AG04449 (cell line): ENCODE results near the gene SYNJ1.
"Not testable (repeated sequence)": the region's sequence is repeated elsewhere in the genome, so short reads cannot be mapped to it uniquely, and the experiment has no call there.

Source experiments
- CTCF ChIA-PET: fragments of 350-600 bp; formaldehyde crosslinking; extraction: SDS; loops from one replicate; lab custom pipeline; 2021; ENCODE audit warnings: antibody characterized with exemption; lab: Yijun Ruan, JAX
- POLR2A ChIA-PET: fragments of 400-600, 350-600 bp; formaldehyde crosslinking; extraction: SDS; loops from one replicate; lab custom pipeline; 2020; ENCODE audit warnings: antibody characterized with exemption, inconsistent platforms; lab: Yijun Ruan, JAX
- DNase-seq: peaks from one replicate; pipeline ENCODE4 v3.0.0-alpha.2; 2010; ENCODE audit warnings: low read depth, low spot score
- H3K4me3 ChIP-seq: 2 replicates; pipeline ENCODE4 v1.5.1; 2011; ENCODE audit warnings: low read depth, mild to moderate bottlenecking, control low read depth, low read length
- CTCF ChIP-seq: IDR thresholded peaks from one replicate; pipeline ENCODE4 v1.5.1; 2011; ENCODE audit warnings: mild to moderate bottlenecking, moderate library complexity, low read length, control low read depth, inconsistent platforms; ENCODE audit not compliant: insufficient read depth; ENCODE audit errors: missing control alignments

The SYNJ1 gene

GRCh38 chr21:32753818-32754585, 26.2 kb upstream of the SYNJ1 start:
- no peak overlapping the region for H3K4me3 ChIP-seq
- POLR2A ChIA-PET = no interaction called here
- CTCF ChIA-PET = interaction anchor here (0.7 to 2.3 kb wide), 5 partner anchors 10 to 101 kb away, joined by 3 to 7 read pairs (median 3); partner anchors contain the start of gene SYNJ1
- DNase-seq = no peak
- no peak for TF ChIP-seq CTCF

- DNase-seq = no peak
- no peak overlapping the region for H3K4me3 ChIP-seq
- ChIA-PET POLR2A (no interaction called here), CTCF (no interaction called here)
- no peak for TF ChIP-seq CTCF
Observed at GRCh38 chr21:32750405-32750804, 22.6 kb upstream of the SYNJ1 start.

- DNase-seq = no peak
- ChIA-PET POLR2A (no interaction called here), CTCF (no interaction called here)
- TF ChIP-seq CTCF = no peak
- no peak overlapping the region for H3K4me3 ChIP-seq
Observed at GRCh38 chr21:32749662-32750061, 21.8 kb upstream of the SYNJ1 start.

- no peak for DNase-seq
- H3K4me3 ChIP-seq = no peak overlapping the region
- ChIA-PET POLR2A (no interaction called here), CTCF (interaction anchor here (0.7 to 1.1 kb wide), 3 partner anchors 16 to 122 kb away, joined by 3 read pairs; no protein-coding TSS in a partner anchor)
- TF ChIP-seq CTCF = no peak
Observed at GRCh38 chr21:32748529-32748928, 20.7 kb upstream of the SYNJ1 start.

- no peak overlapping the region for H3K4me3 ChIP-seq
- DNase-seq = no peak
- ChIA-PET CTCF (interaction anchor here (0.9 to 1.4 kb wide), 4 partner anchors 15 to 24 kb away, joined by 3 to 5 read pairs (median 4); partner anchors contain the start of gene PAXBP1), POLR2A (interaction anchor here (0.7 to 1.2 kb wide), 3 partner anchors 20 to 687 kb away, joined by 3 to 6 read pairs (median 5); partner anchors contain the start of genes PAXBP1 and SYNJ1)
- TF ChIP-seq CTCF = no peak
Observed at GRCh38 chr21:32747396-32747795, 19.6 kb upstream of the SYNJ1 start.

- POLR2A ChIA-PET, H3K4me3 ChIP-seq, DNase-seq: not testable (repeated sequence)
- CTCF ChIA-PET = interaction anchor here (1.3 to 1.4 kb wide), 2 partner anchors 18 to 19 kb away, joined by 4 to 5 read pairs; no protein-coding TSS in a partner anchor
Observed at GRCh38 chr21:32746711-32747110, 18.9 kb upstream of the SYNJ1 start.
